ENCODE data around the gene SC5D. TPM values are rescaled to one million over a fixed set of nuclear protein-coding genes. Genes with fewer than 3 reads are reported as not detected.
A peak's percentile ranks its signal among the peaks of the same experiment; 100 is the strongest.

The SC5D gene
- total RNA-seq, 4 donors from 2014 or later, result 13.6 to 36.2 (median 33.4) TPM

- no peak overlapping the region for H3K4me3 ChIP-seq (ENCODE audit: low read depth, poor library complexity, severe bottlenecking)
- TF ChIP-seq CTCF (IDR thresholded peaks at IDR 0.05), result no peak
- TF ChIP-seq POLR2A (IDR thresholded peaks at IDR 0.05), result no peak
- 57 to 65% methylated on average over 7 of the region's 7 CpGs for WGBS, 2 donors
- intact Hi-C loops (cut with DNase I; ENCODE audit: low total_unique reads), result no loop called here
- DNase-seq (ENCODE audit: low spot score in 2 of 2), result no peak
These were observed 42.6 kb downstream of the SC5D start for GRCh38 chr11:121334973-121335710.

GRCh38 chr11:121336279-121336937 is 43.8 kb downstream of the SC5D start:
- intact Hi-C loops (cut with DNase I; ENCODE audit: low total_unique reads), result no loop called here
- no peak for TF ChIP-seq POLR2A (IDR thresholded peaks at IDR 0.05)
- no peak for TF ChIP-seq CTCF (IDR thresholded peaks at IDR 0.05)
- WGBS, 2 donors, result 84 to 86% methylated on average over 6 of the region's 6 CpGs
- H3K4me3 ChIP-seq (ENCODE audit: low read depth, poor library complexity, severe bottlenecking), result no peak overlapping the region
- DNase-seq (ENCODE audit: low spot score in 2 of 2), result no peak

- H3K4me3 ChIP-seq (ENCODE audit: low read depth, poor library complexity, severe bottlenecking), result no peak overlapping the region
- TF ChIP-seq CTCF (IDR thresholded peaks at IDR 0.05) (no peak), POLR2A (IDR thresholded peaks at IDR 0.05) (no peak)
- no peak for DNase-seq (ENCODE audit: low spot score in 2 of 2)
- WGBS, 2 donors, result 85 to 100% methylated on average over 2 of the region's 2 CpGs
- intact Hi-C loops (cut with DNase I; ENCODE audit: low total_unique reads), result no loop called here
These were observed 44.5 kb downstream of the SC5D start for GRCh38 chr11:121337078-121337477.

- WGBS, 2 donors, result 70 to 72% methylated on average over 6 of the region's 6 CpGs
- intact Hi-C loops (cut with DNase I; ENCODE audit: low total_unique reads), result no loop called here
- H3K4me3 ChIP-seq (ENCODE audit: low read depth, poor library complexity, severe bottlenecking), result no peak overlapping the region
- peak in 1 of 2 donors; percentile 54 for DNase-seq (ENCODE audit: low spot score in 2 of 2)
- TF ChIP-seq CTCF (IDR thresholded peaks at IDR 0.05) (no peak), POLR2A (IDR thresholded peaks at IDR 0.05) (no peak)
These were observed 45.2 kb downstream of the SC5D start for GRCh38 chr11:121337740-121338272.

GRCh38 chr11:121338536-121338935 is 46.0 kb downstream of the SC5D start:
- no peak overlapping the region for H3K4me3 ChIP-seq (ENCODE audit: low read depth, poor library complexity, severe bottlenecking)
- TF ChIP-seq CTCF (IDR thresholded peaks at IDR 0.05) (no peak), POLR2A (IDR thresholded peaks at IDR 0.05) (no peak)
- intact Hi-C loops (cut with DNase I; ENCODE audit: low total_unique reads), result no loop called here
- no peak for DNase-seq (ENCODE audit: low spot score in 2 of 2)
- WGBS, 2 donors, result 97 to 98% methylated on average over 11 of the region's 11 CpGs
